Neural cell (in vitro differentiated cells): ENCODE measurements around the gene EDIL3. TPM values are rescaled to one million over a fixed set of nuclear protein-coding genes. Genes with fewer than 3 reads are reported as not detected.

Experiments used
- H2AFZ ChIP-seq: fragments of 200-600, 300-800 bp; sonication (generic), shearing (Covaris generic); 2 replicates; pipeline ENCODE4 v1.6.0; 2014; ENCODE audit warnings: low read depth, mild to moderate bottlenecking, antibody characterized with exemption, low read length, moderate library complexity
- H3F3A ChIP-seq: fragments of 200-600 bp; shearing (Covaris generic); 2 replicates; pipeline ENCODE4 v1.6.1; 2016; ENCODE audit warnings: mild to moderate bottlenecking, moderate library complexity, mixed read lengths, antibody characterized with exemption, low read length; ENCODE audit not compliant: insufficient read depth, poor library complexity, severe bottlenecking
- H3K27ac ChIP-seq: fragments of 200-600, 300-800 bp; sonication (generic), shearing (Covaris generic); 2 replicates; pipeline ENCODE4 v1.5.1; 2014; ENCODE audit warnings: mild to moderate bottlenecking, low read length, moderate library complexity
- H3K27me3 ChIP-seq: fragments of 300-800, 200-600 bp; sonication (generic), shearing (Covaris generic); 2 replicates; pipeline ENCODE4 v1.6.0; 2014; ENCODE audit warnings: mild to moderate bottlenecking, low read depth, low read length, moderate library complexity; ENCODE audit not compliant: insufficient read depth
- H3K36me3 ChIP-seq: fragments of 300-800, 200-600 bp; sonication (generic), shearing (Covaris generic); 2 replicates; pipeline ENCODE4 v1.5.1; 2014; ENCODE audit warnings: mild to moderate bottlenecking, antibody characterized with exemption, low read length, moderate library complexity; ENCODE audit not compliant: insufficient read depth
- H3K4me2 ChIP-seq: fragments of 300-800, 200-600 bp; sonication (generic), shearing (Covaris generic); 2 replicates; pipeline ENCODE4 v1.6.0; 2014; ENCODE audit warnings: mild to moderate bottlenecking, low read length
- H3K4me3 ChIP-seq: fragments of 300-800, 200-600 bp; sonication (generic), shearing (Covaris generic); 2 replicates; pipeline ENCODE4 v1.5.1; 2014; ENCODE audit warnings: mild to moderate bottlenecking, low read length, moderate library complexity
- H3K79me2 ChIP-seq: fragments of 200-600 bp; shearing (Covaris generic); replicated peaks from 2 replicates; pipeline ENCODE4 v1.6.0; 2014; ENCODE audit warnings: mild to moderate bottlenecking, low read length, moderate library complexity; ENCODE audit not compliant: insufficient read depth
- H3K9ac ChIP-seq: fragments of 300-800, 200-600 bp; sonication (generic), shearing (Covaris generic); 2 replicates; pipeline ENCODE4 v1.6.1; 2016; ENCODE audit warnings: mild to moderate bottlenecking, low read length, mixed read lengths
- H3K9me2 ChIP-seq: fragments of 200-600 bp; shearing (Covaris generic); 2 replicates; pipeline ENCODE4 v1.6.1; 2016; ENCODE audit warnings: mild to moderate bottlenecking, low read length, mixed read lengths; ENCODE audit not compliant: insufficient read depth
- H3K9me3 ChIP-seq: fragments of 200-600, 300-800 bp; sonication (generic), shearing (Covaris generic); 2 replicates; pipeline ENCODE4 v1.6.1; 2016; ENCODE audit warnings: mild to moderate bottlenecking, mixed run types, low read length, moderate library complexity, mixed read lengths
- H4K20me1 ChIP-seq: fragments of 200-600 bp; shearing (Covaris generic); 2 replicates; pipeline ENCODE4 v1.6.1; 2016; ENCODE audit warnings: mild to moderate bottlenecking, mixed run types; ENCODE audit not compliant: insufficient read depth
- CTCF ChIP-seq: fragments of 450-650 bp; IDR thresholded peaks from 2 replicates; pipeline ENCODE4 v1.5.1; 2014; ENCODE audit warnings: antibody characterized with exemption, mild to moderate bottlenecking, moderate library complexity; ENCODE audit not compliant: poor library complexity, severe bottlenecking
- EP300 ChIP-seq: fragments of 450-650 bp; conservative IDR thresholded peaks from 2 replicates; pipeline ENCODE4 v1.6.1; 2014; ENCODE audit warnings: antibody characterized with exemption, mild to moderate bottlenecking, moderate library complexity; ENCODE audit not compliant: poor library complexity, severe bottlenecking
- EZH2 ChIP-seq: fragments of 200-600, 300-800 bp; shearing (Covaris generic), sonication (generic); IDR thresholded peaks from 2 replicates; pipeline ENCODE4 v1.6.1; 2014; ENCODE audit warnings: antibody characterized with exemption, low read length, borderline replicate concordance, mild to moderate bottlenecking; ENCODE audit not compliant: insufficient read depth, poor library complexity, severe bottlenecking
- MXI1 ChIP-seq: fragments of 450-650 bp; conservative IDR thresholded peaks from 2 replicates; pipeline ENCODE4 v1.6.1; 2014; ENCODE audit warnings: antibody characterized with exemption, mild to moderate bottlenecking; ENCODE audit not compliant: poor library complexity, severe bottlenecking
- POLR2AphosphoS5 ChIP-seq: IDR thresholded peaks from 2 replicates; pipeline ENCODE4 v1.6.1; 2012
- RAD21 ChIP-seq: fragments of 450-650 bp; conservative IDR thresholded peaks from 2 replicates; pipeline ENCODE4 v1.6.1; 2014; ENCODE audit warnings: antibody characterized with exemption, mild to moderate bottlenecking, moderate library complexity
- SMC3 ChIP-seq: fragments of 450-650 bp; conservative IDR thresholded peaks from 2 replicates; pipeline ENCODE4 v1.6.1; 2014; ENCODE audit warnings: antibody characterized with exemption, mild to moderate bottlenecking, moderate library complexity; ENCODE audit not compliant: poor library complexity
- TAF1 ChIP-seq: IDR thresholded peaks from 2 replicates; pipeline ENCODE4 v1.6.1; 2012; ENCODE audit warnings: low read depth
- polyA plus RNA-seq: library from polyadenylated mRNA; depleted of rRNA; stranded (reverse); fragments of >200 nt; gene quantifications from 2 replicates; pipeline ENCODE4 v1.2.3, GENCODE V29; 2014
- TF ChIP-seq, protein P1 (sequence below): IDR thresholded peaks from 2 replicates; pipeline ENCODE4 v1.6.1; 2012; ENCODE audit warnings: borderline replicate concordance

The EDIL3 gene
- polyA plus RNA-seq, 1 donor from 2014 or later, result 6.1 TPM

- no peaks in the 10 kb centered on the region for H3K9me3 ChIP-seq
- H3K36me3 ChIP-seq, result no peaks in the 10 kb centered on the region
- H3K9ac ChIP-seq, result no peak overlapping the region
- H4K20me1 ChIP-seq, result no peaks in the 10 kb centered on the region
- H3K4me3 ChIP-seq, result no peak overlapping the region
- H3F3A ChIP-seq, result peaks cover 4% of the 10 kb centered on the region
- no peaks in the 10 kb centered on the region for H3K79me2 ChIP-seq
- no peak overlapping the region for H3K4me2 ChIP-seq
- no peaks in the 10 kb centered on the region for H3K9me2 ChIP-seq
- H2AFZ ChIP-seq, result no peak overlapping the region
- no peak overlapping the region for H3K27ac ChIP-seq
- no peak for TF ChIP-seq RAD21
- no peak for TF ChIP-seq TAF1
- no peak for TF ChIP-seq POLR2AphosphoS5
- TF ChIP-seq SMC3, result no peak
- TF ChIP-seq, protein P1, sequence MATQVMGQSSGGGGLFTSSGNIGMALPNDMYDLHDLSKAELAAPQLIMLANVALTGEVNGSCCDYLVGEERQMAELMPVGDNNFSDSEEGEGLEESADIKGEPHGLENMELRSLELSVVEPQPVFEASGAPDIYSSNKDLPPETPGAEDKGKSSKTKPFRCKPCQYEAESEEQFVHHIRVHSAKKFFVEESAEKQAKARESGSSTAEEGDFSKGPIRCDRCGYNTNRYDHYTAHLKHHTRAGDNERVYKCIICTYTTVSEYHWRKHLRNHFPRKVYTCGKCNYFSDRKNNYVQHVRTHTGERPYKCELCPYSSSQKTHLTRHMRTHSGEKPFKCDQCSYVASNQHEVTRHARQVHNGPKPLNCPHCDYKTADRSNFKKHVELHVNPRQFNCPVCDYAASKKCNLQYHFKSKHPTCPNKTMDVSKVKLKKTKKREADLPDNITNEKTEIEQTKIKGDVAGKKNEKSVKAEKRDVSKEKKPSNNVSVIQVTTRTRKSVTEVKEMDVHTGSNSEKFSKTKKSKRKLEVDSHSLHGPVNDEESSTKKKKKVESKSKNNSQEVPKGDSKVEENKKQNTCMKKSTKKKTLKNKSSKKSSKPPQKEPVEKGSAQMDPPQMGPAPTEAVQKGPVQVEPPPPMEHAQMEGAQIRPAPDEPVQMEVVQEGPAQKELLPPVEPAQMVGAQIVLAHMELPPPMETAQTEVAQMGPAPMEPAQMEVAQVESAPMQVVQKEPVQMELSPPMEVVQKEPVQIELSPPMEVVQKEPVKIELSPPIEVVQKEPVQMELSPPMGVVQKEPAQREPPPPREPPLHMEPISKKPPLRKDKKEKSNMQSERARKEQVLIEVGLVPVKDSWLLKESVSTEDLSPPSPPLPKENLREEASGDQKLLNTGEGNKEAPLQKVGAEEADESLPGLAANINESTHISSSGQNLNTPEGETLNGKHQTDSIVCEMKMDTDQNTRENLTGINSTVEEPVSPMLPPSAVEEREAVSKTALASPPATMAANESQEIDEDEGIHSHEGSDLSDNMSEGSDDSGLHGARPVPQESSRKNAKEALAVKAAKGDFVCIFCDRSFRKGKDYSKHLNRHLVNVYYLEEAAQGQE, result no peak
- TF ChIP-seq CTCF, result no peak
- no peak for TF ChIP-seq EP300
- TF ChIP-seq MXI1, result no peak
- TF ChIP-seq EZH2, result no peak
- no peaks in the 10 kb centered on the region for H3K27me3 ChIP-seq
Measured at GRCh38 chr5:84272771-84273516, 111.7 kb downstream of the EDIL3 start.

- no peaks in the 10 kb centered on the region for H4K20me1 ChIP-seq
- H3K4me2 ChIP-seq, result no peak overlapping the region
- no peaks in the 10 kb centered on the region for H3K36me3 ChIP-seq
- no peak overlapping the region for H3K4me3 ChIP-seq
- no peaks in the 10 kb centered on the region for H3K9me3 ChIP-seq
- no peaks in the 10 kb centered on the region for H3K27me3 ChIP-seq
- H3K9me2 ChIP-seq, result no peaks in the 10 kb centered on the region
- H3F3A ChIP-seq, result no peaks in the 10 kb centered on the region
- H2AFZ ChIP-seq, result no peak overlapping the region
- no peaks in the 10 kb centered on the region for H3K79me2 ChIP-seq
- no peak overlapping the region for H3K27ac ChIP-seq
- TF ChIP-seq SMC3 (no peak), RAD21 (no peak), EP300 (no peak), CTCF (no peak), POLR2AphosphoS5 (no peak)
- TF ChIP-seq, protein P1, result no peak
- no peak overlapping the region for H3K9ac ChIP-seq
Measured at GRCh38 chr5:84265739-84266550, 118.7 kb downstream of the EDIL3 start.
